Activated CD8-positive, alpha-beta memory T cell treated with anti-CD3 and anti-CD28 coated beads, Interleukin-2, amount 50 U/mL, for 4 hours (primary cell): ENCODE data around the gene RASIP1.

Experiments
- DNase-seq: peaks from one replicate; pipeline ENCODE4 v3.0.0-alpha.2; 2020

The RASIP1 gene

DNA sequence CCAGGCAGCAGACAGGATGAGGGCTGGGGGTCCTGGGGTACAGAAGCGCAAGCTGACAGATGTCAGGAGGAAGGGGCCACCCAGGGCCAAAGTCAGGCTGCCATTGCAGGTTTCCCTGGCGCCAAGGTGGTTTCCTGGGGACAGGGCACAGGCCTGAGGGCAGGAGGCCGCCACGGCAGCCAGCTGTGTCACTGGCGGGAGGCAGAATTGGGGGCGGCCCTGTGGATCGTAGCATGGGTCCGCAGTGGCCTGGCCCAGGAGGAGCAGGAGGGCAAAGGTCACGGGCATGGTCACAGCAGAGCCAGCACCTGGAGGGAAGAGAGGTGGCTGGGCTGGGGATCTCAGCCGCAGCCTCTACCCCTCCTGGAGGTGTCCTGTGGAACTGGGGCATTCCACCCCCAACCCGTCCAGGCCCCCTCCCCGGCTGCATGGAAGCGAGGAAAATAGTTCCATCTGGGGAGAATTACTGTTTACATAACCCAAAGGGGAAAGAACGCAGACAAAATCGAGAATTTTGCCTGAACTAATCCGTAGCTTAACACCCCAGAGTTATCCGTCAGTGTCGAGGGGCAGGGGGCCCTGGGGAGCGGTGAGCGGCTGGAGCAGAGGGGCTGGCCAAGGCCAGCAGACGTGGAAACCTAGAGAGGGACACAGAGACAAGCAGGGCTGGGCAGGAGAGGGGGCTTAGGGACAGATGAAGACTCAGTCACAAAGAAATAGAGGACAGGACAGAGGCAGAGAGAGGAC lies 69.5 kb downstream of the RASIP1 start:
- DNase-seq = no peak
